BJ (cell line): Measurements from ENCODE around the gene SPEF1. TPM values are rescaled to one million over a fixed set of nuclear protein-coding genes. Genes with fewer than 3 reads are reported as not detected.

ENCODE experiments used
- CTCF ChIA-PET: fragments of 350-600 bp; formaldehyde crosslinking; extraction: SDS; loops from one replicate; lab custom pipeline; 2021; ENCODE audit warnings: antibody characterized with exemption, inconsistent platforms; lab: Yijun Ruan, JAX
- POLR2A ChIA-PET: fragments of 300-600 bp; sonication (Branson Sonifier 250); formaldehyde crosslinking; extraction: SDS; loops from one replicate; lab custom pipeline; 2021; ENCODE audit warnings: antibody characterized with exemption; lab: Charles Lee
- DNase-seq: peaks from one replicate; pipeline ENCODE4 v3.0.0-alpha.2; 2011; ENCODE audit warnings: low read depth
- H3K27me3 ChIP-seq: 2 replicates; pipeline ENCODE4 v1.6.0; 2011; ENCODE audit warnings: low read length; ENCODE audit not compliant: control insufficient read depth, insufficient read depth
- H3K36me3 ChIP-seq: 2 replicates; pipeline ENCODE4 v1.5.1; 2011; ENCODE audit warnings: low read length; ENCODE audit not compliant: control insufficient read depth, insufficient read depth
- H3K4me3 ChIP-seq: 2 replicates; pipeline ENCODE4 v1.5.1; 2011; ENCODE audit warnings: low read depth, mild to moderate bottlenecking, control low read depth, low read length
- polyA plus RNA-seq: library from polyadenylated mRNA; depleted of rRNA; stranded (reverse); fragments of >200 nt; gene quantifications from 2 replicates; pipeline ENCODE4 v1.2.3, GENCODE V29; 2011
- TF ChIP-seq, protein P1 (sequence below): IDR thresholded peaks from 2 replicates; pipeline ENCODE4 v1.5.1; 2011; ENCODE audit warnings: low read depth, mild to moderate bottlenecking, control low read depth, inconsistent platforms, low read length, moderate library complexity; ENCODE audit not compliant: insufficient read depth

Gene SPEF1
- polyA plus RNA-seq, 1 experiment, result 0.17 TPM

DNA sequence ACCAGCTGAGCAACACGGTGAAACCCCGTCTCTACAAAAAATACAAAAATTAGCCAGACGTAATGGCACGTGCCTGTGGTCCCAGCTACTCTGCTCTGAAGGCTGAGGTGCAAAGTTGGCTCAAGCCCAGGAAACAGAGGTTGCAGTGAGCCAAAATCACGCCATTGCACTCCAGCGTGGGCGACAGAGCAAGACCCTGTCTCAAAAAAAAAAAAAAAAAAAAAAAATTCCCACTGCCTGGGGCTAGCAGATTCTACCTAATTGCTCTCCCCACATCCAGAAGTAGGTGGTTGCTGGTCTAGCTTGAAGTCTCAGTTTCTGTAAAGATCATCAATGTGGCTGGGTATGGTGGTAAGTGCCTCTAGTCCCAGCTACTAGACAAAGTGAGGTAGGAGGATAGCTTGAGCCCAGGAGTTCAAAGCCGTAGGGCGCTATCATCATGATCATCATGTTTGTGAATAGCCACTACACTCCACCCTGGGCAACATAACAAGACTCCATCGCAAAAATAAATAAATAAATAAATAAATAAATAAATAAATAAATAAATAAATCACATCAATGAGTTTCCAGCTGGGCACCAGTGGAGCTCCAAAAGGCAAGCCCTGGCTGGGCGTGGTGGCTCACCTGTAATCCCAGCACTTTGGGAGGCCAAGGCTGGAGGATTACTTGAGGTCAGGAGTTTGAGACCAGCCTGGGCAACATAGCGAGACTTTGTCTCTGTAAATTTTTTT, 32.8 kb upstream of the SPEF1 start:
- no peaks in the 10 kb centered on the region for H3K36me3 ChIP-seq
- POLR2A ChIA-PET, result no interaction called here
- no peak for DNase-seq
- no peaks in the 10 kb centered on the region for H3K27me3 ChIP-seq
- H3K4me3 ChIP-seq, result no peak overlapping the region
- CTCF ChIA-PET, result interaction anchor here (1.2 to 11.8 kb wide), 4 partner anchors 9 to 137 kb away, joined by 3 to 248 read pairs (median 4); partner anchors contain the start of genes CDC25B, CENPB and SPEF1
- TF ChIP-seq, protein P1, sequence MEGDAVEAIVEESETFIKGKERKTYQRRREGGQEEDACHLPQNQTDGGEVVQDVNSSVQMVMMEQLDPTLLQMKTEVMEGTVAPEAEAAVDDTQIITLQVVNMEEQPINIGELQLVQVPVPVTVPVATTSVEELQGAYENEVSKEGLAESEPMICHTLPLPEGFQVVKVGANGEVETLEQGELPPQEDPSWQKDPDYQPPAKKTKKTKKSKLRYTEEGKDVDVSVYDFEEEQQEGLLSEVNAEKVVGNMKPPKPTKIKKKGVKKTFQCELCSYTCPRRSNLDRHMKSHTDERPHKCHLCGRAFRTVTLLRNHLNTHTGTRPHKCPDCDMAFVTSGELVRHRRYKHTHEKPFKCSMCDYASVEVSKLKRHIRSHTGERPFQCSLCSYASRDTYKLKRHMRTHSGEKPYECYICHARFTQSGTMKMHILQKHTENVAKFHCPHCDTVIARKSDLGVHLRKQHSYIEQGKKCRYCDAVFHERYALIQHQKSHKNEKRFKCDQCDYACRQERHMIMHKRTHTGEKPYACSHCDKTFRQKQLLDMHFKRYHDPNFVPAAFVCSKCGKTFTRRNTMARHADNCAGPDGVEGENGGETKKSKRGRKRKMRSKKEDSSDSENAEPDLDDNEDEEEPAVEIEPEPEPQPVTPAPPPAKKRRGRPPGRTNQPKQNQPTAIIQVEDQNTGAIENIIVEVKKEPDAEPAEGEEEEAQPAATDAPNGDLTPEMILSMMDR, result no peak

DNA sequence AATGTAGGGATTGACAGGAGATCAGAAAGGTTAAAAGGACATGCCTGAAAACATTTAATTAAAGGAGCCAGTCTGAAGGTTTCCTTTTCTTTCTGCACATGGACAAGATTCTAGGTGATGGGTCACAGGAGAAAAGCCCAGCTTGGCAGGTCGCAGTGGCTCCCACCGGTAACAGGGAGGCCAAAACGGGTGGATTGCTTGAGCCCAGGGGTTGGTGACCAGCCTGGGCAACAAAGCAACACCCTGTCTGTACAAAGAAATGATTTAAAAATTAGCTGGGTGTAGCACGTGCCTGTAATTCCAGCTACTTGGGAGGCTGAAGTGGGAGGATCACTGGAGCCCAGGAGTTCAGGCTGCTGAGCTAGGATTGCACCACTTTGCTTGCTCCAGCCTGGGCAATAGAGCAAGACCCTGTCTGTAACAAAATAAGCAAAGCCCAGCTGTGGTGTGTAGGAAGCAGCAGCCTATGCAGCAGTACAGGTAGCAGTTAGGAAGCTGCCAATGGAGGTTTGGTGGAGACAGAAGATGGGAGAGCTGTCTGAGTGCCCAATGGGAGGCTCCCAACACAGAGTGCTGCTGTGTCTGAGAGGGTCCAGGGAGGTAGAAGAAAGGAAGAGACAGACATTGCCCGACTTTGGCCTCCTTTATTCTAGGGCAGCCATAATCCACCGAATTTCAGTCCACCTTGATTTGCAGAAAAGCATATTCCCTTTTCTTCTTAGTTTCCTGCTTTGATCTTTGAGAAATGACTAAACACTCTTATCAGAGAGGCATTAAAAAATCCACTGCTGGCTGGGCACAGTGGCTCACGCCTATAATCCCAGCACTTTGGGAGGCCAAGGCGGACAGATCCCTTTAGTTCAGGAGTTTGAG, 32.0 kb upstream of the SPEF1 start:
- CTCF ChIA-PET, result interaction anchor here (1.3 to 11.8 kb wide), 3 partner anchors 17 to 136 kb away, joined by 3 to 248 read pairs (median 6); partner anchors contain the start of genes CDC25B, CENPB and SPEF1
- Histone ChIP-seq H3K36me3 (no peaks in the 10 kb centered on the region), H3K27me3 (no peaks in the 10 kb centered on the region), H3K4me3 (no peak overlapping the region)
- DNase-seq, result no peak
- TF ChIP-seq, protein P1, result no peak
- POLR2A ChIA-PET, result interaction anchor here (0.6 kb wide), 1 partner anchor 251 kb away, joined by 3 read pairs; no protein-coding TSS in a partner anchor

DNA sequence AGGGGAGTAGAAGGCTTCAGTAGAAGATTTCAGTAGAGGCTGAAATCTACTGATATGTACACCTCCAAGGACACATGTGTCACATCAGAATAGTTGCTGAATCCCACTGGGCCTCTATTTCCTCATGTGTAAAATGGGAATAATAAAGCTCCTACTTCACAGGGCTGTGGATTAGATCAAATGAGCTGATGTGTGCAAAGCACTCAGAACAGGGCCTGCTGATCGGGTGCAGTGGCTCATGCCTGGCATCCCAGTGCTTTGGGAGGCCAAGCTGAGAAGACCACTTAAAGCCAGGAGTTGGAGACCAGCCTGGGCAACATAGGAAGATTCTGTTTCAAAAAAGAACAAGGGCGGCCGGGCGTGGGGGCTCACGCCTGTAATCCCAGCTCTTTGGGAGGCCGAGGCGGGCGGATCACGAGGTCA, 31.0 kb upstream of the SPEF1 start:
- H3K4me3 ChIP-seq, result no peak overlapping the region
- no peaks in the 10 kb centered on the region for H3K36me3 ChIP-seq
- no peaks in the 10 kb centered on the region for H3K27me3 ChIP-seq
- DNase-seq, result no peak
- CTCF ChIA-PET, result interaction anchor here (0.9 to 11.8 kb wide), 3 partner anchors 16 to 135 kb away, joined by 3 to 248 read pairs (median 3); partner anchors contain the start of genes CDC25B, CENPB and SPEF1
- TF ChIP-seq, protein P1, result no peak
- POLR2A ChIA-PET, result interaction anchor here (0.6 kb wide), 1 partner anchor 252 kb away, joined by 3 read pairs; no protein-coding TSS in a partner anchor

DNA sequence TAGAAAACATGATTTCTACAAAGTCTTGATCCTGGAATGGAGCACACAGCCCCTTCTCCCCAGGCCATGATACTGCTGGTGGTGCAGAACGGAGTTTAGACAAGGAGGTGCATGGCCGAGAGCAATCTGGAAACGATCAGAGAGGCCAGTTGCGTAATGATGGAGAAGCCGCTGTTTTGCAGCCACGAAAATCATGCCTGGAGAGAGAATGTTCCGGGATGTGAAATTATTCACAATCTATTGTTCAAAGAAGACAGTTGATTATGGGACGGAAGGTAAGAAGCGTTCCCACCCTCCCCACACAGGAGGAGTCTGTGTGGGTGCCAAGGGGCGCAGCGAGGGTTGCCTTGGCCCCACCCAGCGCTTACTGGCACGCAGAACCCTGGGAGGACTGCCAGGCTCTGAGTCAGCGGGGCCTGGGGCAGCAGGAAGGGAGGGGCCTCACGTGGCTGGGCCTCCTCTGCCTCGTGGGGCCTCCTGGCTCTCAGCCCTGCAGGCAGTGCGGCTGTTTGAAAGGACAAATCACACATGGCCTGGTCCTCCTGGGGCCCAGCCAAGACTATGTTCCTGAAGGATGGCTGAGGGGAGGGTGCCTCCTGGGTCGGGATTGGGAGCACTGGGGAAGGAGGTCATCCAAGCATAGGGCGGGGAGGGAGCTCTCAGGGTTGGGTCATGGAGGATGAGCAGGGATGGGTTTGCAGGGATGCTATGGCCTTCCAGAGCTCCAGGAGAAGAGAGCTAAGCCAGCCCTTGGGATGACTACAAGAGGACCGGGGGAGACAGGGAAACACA, 30.4 kb upstream of the SPEF1 start:
- CTCF ChIA-PET, result interaction anchor here (0.6 to 11.8 kb wide), 5 partner anchors 16 to 135 kb away, joined by 3 to 248 read pairs (median 3); partner anchors contain the start of genes CDC25B, CENPB and SPEF1

More for the DNA sequence above, 30.4 kb upstream of the SPEF1 start:
- POLR2A ChIA-PET, result no interaction called here
- H3K27me3 ChIP-seq, result no peaks in the 10 kb centered on the region
- peak; percentile 93 for DNase-seq
- H3K4me3 ChIP-seq, result peak overlapping the region; percentile 30
- TF ChIP-seq, protein P1, result no peak
- no peaks in the 10 kb centered on the region for H3K36me3 ChIP-seq
